Measurements from ENCODE around the gene UNC5B.

Gene UNC5B

DNA sequence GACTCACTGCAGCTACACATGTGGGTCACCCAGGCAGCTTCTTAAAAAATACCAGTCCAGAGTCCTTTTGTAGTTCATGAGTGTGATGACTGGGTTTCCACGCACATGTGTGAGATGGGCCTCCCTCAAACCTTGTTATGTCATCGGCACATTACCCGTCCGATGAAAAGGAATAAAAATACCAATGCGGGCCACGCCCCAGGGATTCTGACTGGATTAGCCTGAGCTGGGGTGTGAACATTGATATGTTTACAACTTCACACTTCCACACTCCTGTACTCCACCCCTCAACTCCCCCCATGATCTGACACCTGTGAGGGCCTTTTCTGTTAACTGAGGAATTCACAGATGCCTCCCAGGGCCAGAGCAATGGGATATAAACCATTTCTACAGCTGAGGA lies 112.9 kb downstream of the UNC5B start:
- DNase-seq: no peak

DNA sequence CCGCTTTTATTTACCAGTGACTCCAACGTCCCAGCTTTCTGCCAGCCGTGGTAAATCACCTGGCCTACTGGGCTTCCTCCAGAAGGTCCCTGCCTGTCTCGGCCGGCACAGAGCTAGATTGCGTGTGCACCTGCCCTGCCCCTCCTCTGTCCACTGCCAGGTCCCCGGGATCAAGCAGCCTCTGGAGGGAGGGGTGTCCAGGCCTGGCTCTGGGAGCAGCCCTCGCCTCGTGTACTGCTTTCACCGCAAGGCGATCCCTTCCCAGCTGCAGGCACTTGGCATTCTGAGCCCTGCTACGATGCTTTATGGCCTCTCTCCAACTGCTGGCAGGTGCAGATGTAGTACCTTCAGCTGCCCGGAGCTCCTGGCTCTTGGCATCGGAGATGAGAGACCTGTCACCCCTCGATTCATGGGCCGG lies 114.1 kb downstream of the UNC5B start:
- DNase-seq: no peak

DNA sequence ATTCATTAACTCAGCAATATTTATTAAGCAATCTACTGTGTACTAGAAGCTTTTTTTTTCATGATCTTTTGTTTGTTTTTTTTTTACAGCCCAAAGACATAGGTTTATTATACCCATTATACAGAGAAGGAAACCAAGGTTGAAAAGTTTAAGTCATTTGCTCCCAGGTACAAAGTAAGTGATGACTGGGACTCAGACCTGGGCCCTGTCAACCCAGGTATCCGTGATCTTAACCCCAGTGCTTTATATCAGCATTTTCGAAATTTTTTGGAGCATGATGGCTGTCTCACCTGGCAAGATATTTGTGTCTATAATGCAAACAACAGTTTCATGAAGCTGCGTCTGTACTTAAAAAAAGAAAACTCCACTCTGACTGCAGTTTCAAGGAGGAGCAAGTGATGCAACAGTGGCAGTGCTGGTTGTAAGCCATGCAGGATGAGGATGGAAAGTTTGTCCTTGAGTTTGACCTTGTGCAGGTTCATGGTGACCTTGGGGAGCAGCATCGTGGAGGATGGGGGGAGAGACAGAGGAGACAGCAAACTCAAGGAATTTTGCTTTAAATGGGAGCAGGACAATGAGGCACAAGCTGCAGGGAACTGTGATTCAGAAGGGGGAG lies 118.5 kb downstream of the UNC5B start:
- no peak for DNase-seq

DNA sequence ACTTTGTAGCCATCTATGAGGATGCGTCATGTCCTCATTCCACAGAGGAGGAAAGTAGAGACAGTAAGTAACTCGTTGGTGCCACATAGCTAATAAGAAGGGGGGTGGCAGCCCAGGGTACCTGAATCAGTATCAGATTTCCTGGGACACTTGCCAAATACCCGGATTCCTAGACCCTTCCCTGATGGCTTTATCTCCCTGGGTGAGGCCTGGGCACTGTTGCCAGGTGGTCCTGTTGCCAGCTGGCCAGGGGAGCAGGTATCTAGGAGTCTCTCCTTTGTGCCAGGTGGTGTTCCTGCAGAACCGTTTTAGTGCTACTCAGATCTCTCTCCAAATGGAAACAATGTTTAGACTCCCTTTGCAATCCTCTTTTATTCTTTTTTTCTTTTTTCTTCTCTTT lies 119.4 kb downstream of the UNC5B start:
- DNase-seq: no peak

DNA sequence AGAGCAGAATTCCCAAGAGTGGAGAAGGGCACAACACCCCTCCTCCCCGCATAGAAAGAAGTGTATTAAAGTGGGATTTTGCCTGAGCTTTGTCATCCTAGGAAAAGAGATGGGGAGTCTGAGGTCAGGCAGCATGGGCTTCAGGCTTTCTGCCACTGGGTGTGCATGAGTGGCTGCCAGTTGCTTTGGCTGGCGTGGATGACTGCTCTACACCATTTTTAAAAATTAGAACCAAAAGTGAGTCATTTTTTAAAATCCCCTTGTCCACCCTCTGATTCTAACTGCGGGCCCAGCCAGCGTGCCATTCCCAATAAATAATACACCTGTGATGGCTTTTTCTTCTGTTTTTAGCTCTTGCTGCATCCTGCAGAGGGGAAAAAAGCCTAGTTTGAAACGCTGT lies 120.1 kb downstream of the UNC5B start:
- DNase-seq: no peak

DNA sequence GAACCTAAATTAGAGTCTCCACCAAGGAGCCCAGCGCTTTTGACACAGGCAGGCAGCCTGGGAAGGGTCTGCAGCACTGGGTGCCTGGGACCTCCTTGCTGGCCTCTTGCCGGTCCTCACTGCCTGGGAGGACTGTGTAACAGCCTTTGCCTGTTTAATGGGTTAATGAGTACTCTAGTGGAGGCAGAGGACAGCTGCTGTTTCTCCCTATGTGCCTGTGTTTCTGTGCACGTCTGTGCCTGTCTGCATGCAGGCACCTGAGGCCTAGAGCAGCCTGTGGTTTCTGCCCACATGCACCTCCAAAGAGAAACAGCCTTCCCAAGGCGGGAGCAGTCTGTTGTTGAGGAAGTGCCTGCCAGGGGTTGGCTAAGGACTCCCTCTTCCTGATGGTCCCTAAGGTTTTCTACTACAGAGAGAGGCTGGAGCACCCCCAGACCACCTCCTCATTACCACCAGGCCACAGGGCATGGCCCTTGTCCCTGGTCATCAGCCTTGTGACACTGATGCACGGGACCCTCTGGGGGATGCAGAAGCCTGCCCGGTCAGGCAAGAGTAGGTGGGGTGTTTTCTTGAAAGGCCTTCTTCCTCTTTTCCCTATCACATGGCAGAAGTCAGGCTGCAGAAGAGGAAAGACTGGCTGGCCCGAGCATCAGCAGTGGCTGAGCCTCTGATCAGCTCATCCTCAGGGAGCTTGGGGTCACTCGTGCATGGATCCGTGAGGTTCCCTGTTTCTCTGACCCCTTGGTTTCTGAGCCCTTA lies 120.9 kb downstream of the UNC5B start:
- no peak for DNase-seq

DNA sequence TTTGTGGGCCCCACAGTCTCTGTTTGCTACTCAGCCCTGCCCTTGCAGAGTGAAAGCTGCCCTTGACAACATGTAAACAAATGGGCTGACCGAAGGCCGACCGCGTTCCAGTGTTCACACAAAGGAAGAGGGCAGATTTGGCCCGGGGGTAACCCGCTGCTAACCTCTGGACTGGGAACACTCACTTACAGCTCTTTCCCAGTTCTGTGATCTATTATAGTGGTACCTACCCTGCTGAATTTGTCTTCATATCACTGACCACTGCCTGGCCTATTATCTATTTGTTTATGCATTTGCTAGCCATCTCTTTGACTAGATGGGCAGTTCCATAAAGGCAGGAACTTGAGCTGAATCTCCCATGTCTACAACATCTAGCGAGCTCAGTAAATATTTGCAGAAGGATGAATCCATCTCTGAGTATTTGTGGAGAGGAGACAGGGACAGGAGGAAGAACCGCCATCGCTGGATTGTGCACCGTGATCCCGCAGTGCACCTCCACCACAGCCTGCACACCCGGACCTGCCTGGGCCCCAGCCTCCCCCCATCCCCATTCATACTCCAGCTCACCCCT lies 121.9 kb downstream of the UNC5B start:
- no peak for DNase-seq

DNA sequence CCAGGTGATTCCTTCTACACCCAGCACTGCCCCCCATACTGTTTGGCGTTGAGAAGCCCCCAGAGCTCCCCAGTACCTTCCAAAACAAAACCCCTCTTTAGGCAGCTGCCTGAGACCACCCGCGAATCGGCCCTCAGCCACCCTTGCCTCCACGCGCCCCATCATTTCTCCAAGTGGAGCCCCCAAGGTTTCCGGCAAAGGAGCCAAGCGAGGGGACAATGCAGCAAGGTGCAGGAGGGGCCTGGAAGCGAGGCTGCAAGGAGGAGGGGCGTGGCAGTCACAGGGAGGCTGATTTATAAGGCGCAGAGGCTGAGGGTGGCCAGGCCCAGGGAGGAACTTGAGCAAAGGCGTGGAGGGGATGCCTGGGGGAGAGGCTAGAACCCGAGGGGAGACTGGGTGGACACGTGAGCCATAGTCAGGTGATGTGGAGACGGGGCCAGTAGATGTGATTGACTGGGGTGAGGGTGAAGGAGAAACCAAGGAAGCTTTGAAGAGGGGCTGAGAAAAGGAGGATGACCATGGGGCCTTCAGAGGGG lies 122.9 kb downstream of the UNC5B start:
- DNase-seq: no peak

DNA sequence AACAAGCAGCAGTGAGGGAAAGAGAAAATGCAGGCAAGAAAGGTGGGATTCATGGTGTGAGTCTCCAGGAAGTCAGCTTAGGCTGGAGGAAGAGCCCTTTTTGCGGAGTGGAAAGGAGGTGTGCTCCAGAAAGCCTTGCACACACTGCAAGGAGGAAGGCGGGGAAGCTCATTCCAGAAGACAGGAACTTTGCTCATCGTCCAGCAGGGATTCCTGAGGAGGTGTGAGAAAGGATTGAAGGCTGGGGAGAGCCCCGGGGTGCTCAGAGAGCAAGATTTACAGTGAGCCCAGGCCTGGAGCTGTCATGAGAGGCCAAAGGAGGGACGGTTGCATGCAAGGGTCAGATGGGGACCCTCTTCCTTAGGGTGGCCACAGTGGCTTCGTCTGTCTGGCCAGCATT lies 124.3 kb downstream of the UNC5B start:
- no peak for DNase-seq

DNA sequence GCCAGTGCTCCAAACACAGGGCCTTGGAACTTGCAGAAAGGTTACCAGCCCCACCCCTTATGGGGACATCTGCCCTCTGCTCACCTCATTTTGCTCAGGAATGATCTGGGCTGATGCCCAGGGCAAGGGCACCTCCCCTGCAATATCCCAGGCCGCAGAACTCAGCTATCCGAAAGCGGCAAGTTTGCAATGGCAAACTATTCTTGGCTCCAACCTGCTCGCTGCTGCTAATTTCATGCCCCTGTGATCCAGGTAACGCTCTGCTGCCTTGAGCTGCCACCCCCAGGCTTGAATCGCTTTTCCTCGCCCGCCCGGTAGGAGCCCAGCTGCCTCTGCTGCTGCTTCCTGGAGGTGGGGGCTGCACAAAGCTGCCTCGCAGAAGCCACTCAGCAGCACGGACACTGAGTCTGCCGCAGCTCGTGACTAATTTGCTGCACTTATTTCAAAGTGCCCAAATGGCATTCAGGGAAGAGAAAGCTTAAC lies 124.9 kb downstream of the UNC5B start:
- DNase-seq: no peak

DNA sequence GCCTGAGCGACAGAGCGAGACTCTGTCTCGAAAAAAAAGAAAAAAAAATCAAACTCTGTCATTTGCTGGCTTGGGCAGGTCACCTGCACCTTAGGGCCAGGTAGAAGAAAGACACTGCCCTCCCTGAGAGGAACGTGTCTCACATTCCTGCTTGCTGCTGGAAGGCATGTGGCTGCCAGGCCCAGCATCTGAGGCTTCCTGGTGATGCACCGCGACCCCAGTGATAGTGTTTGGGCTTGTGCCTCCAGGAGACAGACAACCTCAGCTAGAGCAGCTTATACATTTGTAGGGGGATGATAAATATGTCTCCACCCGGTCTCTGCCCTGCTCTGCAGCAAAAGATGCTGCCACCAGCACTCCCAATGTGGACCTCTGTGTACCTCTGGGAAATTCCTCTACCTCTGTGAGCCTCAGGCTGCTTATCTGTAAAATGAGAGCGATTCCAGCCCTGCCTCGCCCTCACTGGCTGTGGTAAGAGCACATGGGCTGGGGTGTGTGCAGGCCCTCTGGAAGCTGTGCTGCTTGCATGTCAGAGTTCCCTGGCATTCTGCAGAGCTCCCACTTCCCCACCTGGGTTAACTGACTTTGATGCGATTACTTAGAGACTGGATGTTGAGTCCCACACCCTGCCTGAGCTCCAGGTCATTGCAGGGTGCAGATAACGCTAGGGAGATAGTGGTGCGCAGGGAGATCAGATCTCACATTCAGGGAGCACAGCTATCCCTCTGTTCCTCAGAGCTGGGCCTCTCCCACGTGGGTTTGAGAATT lies 126.5 kb downstream of the UNC5B start:
- no peak for DNase-seq

DNA sequence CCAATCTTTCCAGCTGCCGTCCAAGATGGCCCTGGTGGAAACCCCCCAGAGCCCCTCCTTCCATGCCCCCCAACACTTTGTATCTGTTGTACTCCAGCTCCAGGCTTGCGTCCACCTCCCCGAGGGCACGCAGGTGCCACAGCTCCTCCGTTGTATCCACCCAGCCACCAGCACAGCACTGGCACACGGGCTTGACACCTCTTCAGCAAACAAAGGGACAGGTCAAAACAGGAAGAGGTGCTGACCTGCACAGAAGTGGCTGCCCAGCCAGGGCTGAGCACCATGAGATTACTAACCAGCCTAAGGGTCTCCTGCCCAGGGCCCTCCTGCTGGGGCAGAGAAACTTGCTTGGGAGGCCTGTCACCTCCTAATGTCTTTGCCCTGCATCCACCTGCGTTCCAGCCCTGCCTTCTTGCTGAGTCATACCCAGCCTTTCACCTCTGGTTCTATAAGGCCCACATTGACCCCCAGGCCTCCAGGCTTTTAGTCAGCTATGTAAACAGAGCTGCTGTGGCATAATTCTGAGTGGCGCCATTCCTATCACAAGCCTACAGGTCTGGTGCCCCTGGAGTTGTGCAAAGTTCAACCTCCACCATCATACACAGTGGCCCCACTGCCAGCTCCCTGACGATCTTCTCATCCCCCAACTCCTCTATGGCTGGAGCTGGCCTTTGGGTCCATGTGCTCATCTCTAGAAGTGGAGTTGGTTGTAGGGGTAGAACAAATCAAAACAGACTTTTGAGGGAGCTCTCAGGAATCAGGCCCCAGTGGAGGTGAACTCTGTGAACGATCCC lies 127.6 kb downstream of the UNC5B start:
- no peak for DNase-seq

DNA sequence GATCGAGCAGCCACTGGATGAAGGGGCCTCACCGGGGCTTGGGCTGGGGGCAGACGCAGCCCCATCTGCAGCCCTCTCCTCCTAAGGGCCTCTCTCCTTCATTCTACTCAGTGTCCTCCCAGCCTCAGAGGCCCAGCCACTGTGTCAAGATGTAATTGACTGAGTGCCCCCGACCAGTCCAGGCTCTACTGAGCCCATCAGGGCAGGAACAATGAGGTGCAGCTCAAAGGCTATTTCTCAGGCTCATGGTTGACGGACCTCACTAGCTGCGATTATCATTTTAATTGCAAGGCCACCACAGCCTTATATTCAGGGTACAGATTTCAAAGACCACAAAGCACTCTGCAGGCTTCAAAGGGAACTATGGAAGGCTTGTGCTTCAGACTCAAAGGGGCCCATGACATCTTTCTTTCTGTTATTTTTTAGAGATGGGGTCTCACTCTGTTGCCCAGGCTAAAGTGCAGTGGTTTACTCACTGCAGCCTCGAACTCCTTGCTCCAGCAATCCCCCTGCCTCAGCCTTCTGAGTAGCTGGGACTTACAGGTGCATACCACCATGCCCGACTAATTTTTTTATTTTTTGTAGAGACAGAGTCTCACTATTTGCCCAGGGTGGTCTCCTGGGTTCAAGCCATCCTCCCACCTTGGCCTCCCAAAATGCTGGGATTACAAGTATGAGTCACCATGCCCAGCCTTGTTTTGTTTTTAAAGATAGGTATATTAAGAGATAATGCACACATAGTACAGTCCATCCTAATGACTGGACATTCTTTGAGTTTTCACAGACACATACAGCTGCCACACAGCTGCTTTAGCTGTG lies 130.4 kb downstream of the UNC5B start:
- DNase-seq: no peak

DNA sequence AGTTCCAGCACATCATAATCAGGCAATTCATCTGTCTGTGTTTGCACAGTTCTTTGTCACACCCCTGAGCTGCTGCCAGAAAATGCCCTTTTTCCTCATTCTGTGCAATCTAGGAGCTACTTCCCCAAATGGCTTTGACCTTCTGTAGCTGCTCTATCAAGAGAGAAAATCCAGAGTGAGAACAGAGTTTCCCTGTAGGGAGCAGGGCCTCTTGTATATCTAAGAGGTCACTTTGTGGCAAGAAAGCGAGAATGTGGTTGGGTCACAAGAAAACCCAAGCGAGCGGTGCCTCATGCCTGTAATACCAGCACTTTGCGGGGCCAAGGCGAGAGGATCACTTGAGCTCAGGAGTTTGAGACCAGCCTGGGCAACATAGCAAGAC lies 131.0 kb downstream of the UNC5B start:
- no peak for DNase-seq

DNA sequence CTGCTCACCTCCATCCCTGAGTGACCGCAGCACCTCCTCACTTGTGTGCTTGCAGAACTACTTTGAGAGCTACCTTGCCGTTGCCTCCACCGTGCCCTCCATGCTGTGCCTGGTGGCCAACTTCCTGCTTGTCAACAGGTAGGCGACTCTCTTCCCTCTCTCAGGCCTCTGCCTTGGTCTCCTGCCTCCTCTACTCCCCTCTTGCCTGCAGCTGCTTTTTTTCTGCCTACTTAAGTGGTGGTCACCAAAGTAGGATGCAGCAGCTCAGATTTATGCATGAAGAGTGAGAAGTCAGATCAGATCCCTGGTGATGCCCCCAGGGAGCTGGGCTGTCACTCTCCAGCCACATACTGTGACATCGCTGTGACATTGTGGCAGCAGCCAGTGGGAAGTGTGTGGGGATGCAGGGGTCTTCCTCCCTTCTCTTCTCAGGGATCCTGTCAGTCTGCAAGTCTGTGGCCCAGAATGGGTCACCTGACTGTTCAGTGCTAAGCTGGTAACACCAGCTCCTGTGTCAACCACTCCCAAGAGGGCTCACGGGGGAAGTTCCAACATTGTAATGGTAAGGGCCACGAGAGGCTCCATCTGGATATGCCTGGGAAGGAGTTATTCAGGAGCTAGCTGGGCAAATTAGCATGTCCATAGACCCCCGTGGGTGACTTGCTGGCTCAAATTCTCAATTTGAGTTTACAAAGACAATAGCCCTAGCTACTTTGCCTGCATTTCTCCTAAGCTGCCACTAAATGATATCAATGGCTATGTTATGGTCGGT lies 132.0 kb downstream of the UNC5B start:
- no peak for DNase-seq

DNA sequence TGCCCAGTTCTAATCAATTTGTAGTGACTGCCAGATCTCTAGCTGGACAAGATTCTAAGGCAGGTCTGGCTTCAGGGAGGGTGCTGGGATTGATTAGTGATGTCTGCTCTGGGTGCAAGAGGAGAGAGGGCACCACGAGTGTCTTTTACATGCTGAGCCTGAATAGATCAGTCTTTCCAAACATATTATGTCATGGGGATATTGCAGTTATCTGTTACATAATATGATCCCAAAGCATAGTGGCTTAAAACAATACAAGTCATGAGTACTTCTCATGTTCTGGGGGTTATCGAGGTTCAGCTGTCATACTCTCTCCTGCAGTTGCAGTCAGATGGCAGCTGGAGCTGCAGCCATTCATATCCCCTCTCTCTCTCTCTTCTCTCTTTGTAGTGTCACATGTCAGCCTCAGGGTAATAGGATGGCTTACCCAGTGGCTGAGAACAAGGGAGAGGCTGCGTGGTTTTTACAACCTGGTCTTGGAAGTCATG lies 132.7 kb downstream of the UNC5B start:
- no peak for DNase-seq

DNA sequence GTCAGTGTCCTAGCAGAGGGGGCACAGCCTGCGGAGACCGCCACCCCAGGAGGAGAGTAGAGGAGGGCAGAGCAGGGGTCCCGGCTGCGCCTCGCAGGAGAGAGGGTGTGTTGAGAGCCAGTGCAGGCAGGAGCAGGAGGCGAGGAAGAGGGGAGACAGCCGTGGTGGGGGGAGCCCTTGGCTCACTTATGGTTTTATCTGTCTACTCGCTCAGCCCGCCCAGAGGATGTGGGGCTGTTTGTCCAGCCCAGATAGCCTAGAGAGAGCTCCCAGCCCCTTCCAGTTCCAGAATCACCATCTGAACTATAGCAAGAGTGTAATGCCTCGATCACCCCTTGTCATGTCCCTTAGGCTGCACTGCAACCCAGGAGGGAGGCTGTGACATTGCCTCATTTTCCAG lies 133.3 kb downstream of the UNC5B start:
- DNase-seq: no peak

DNA sequence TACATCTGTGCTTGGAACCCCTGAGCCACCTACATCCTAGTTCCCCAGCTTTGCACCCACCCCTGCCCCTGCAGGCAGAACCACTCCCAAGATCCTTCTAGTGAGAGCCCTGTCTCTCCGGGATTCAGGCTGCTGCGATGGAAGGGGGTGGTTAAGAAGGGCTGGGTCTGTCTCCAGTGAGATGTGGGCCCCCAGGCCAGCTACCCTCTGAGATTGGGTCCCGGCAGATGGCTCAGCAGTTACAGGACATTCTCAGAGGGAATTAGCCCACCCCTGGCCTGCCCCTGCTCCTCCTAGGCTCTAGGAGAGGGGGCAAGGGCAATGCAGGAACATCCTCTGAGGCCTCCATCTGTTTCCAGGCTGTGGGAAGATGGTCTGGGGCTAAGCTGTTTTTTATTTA lies 134.4 kb downstream of the UNC5B start:
- no peak for DNase-seq

DNA sequence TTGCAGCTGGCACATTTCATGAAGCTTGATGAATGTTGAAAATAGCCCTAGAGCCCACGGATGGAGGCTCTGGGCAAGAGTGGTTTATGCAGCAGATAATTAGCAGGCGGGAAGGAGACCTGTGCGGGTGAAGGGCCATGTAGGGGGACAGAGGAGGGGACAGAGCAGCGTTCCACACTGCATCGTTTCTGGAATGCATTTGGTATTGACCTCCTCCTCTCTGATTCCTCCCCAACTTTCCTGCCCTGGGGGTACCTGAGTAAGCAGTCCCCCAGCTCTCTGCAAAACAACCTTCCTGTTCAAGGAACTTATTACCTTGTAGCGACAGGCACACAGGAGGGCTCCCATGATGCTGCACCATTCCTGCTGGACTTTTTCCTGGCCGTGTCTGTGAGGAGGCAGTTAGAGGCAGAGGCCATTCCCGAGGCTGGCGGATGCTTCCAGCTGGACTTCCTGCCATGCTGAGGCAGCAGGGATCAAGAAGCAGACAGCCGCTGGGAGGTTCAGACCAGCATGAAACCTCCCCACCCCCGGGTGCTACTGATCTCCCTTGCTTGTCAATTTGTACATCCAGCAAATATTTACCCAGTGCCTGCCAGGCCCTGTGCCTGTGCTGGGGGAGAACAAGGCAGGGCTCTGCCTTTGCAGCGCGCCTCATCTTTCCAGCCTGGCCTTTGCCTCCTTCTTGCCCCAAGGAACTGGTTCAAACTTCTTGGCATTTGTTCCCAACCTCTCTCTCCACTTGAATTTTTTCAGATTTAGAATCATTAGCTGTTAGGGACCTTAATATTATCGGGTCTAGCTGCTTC lies 135.4 kb downstream of the UNC5B start:
- no peak for DNase-seq

DNA sequence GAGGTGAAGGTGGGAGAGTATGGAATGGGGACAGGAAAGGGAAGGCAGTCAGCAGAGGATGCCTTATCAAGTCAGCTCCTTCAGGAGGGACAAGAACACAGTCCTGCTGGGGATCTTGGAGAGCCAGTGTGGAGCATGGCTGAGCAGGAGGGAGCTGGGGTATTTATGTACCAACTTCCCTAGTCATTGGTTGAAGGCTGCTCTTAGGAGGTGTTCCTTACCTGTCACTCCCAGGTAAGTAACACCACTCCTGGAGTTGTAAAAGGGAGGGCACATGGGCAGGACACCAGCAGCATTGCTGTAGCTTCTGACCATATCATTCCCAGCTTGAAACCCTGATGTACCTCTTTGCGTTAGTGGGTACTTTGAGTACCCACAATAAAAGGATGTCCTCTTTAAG lies 136.5 kb downstream of the UNC5B start:
- no peak for DNase-seq

Data from stimulated activated naive CD4-positive, alpha-beta T cell (primary cell).